SK-N-SH treated with all-trans-retinoic acid at 6 μM for 48 hours (cell line): Measurements from ENCODE around the gene FLVCR1.

Experiments used
- ATAC-seq: fragments of 200-7000 bp; cut with Tn5 transposase; 3 replicates; pipeline ENCODE4 v1.9.1; 2020; ENCODE audit warnings: mild to moderate bottlenecking, moderate library complexity
- ARNTL ChIP-seq: fragments of 450-650 bp; formaldehyde crosslinking; IDR thresholded peaks from 2 replicates; pipeline ENCODE4 v1.5.0; 2020; ENCODE audit warnings: low read depth, mild to moderate bottlenecking, moderate library complexity, borderline replicate concordance
- BACH2 ChIP-seq: fragments of 250-450 bp; sonication (Bioruptor Pico); IDR thresholded peaks from 2 replicates; pipeline ENCODE4 v1.9.0; 2021; ENCODE audit warnings: mild to moderate bottlenecking, borderline replicate concordance
- CREB5 ChIP-seq: fragments of 250-450 bp; sonication (Bioruptor Pico); IDR thresholded peaks from 2 replicates; pipeline ENCODE4 v1.5.1; 2020; ENCODE audit warnings: low read depth, mild to moderate bottlenecking, moderate library complexity
- CSDC2 ChIP-seq: fragments of 250-450 bp; sonication (Bioruptor Pico); IDR thresholded peaks from 2 replicates; pipeline ENCODE4 v1.5.0; 2020; ENCODE audit warnings: mild to moderate bottlenecking, moderate library complexity
- CSRNP3 ChIP-seq: fragments of 250-450 bp; sonication (Bioruptor Pico); IDR thresholded peaks from 2 replicates; pipeline ENCODE4 v1.5.1; 2021; ENCODE audit warnings: mild to moderate bottlenecking, moderate library complexity
- ESRRG ChIP-seq: fragments of 250-450 bp; sonication (Bioruptor Pico); IDR thresholded peaks from 2 replicates; pipeline ENCODE4 v1.6.1; 2021; ENCODE audit warnings: mild to moderate bottlenecking
- GLIS3 ChIP-seq: fragments of 250-450 bp; sonication (Bioruptor Pico); IDR thresholded peaks from 2 replicates; pipeline ENCODE4 v1.5.0; 2020; ENCODE audit warnings: mild to moderate bottlenecking, moderate library complexity
- ISL1 ChIP-seq: fragments of 250-450 bp; sonication (Bioruptor Pico); IDR thresholded peaks from 2 replicates; pipeline ENCODE4 v2.1.2; 2022; ENCODE audit warnings: mild to moderate bottlenecking, moderate library complexity
- OSR1 ChIP-seq: fragments of 250-450 bp; sonication (Bioruptor Pico); IDR thresholded peaks from 2 replicates; pipeline ENCODE4 v1.8.0; 2022; ENCODE audit warnings: moderate library complexity, mild to moderate bottlenecking, inconsistent platforms
- PATZ1 ChIP-seq: fragments of 250-450 bp; sonication (Bioruptor Pico); IDR thresholded peaks from 2 replicates; pipeline ENCODE4 v1.8.0; 2020; ENCODE audit warnings: mild to moderate bottlenecking, moderate library complexity, borderline replicate concordance
- PPARA ChIP-seq: fragments of 250-450 bp; sonication (Bioruptor Pico); IDR thresholded peaks from 2 replicates; pipeline ENCODE4 v1.5.0; 2020; ENCODE audit warnings: mild to moderate bottlenecking, borderline replicate concordance
- RARB ChIP-seq: fragments of 250-450 bp; sonication (Bioruptor Pico); IDR thresholded peaks from 2 replicates; pipeline ENCODE4 v1.8.0; 2021; ENCODE audit warnings: mild to moderate bottlenecking, moderate library complexity
- SNAI2 ChIP-seq: fragments of 250-450 bp; sonication (Bioruptor Pico); IDR thresholded peaks from 2 replicates; pipeline ENCODE4 v1.5.0; 2020; ENCODE audit warnings: mild to moderate bottlenecking, moderate library complexity
- TCF4 ChIP-seq: fragments of 250-450 bp; sonication (Bioruptor Pico); IDR thresholded peaks from 2 replicates; pipeline ENCODE4 v1.8.0; 2021; ENCODE audit warnings: mild to moderate bottlenecking, moderate library complexity, borderline replicate concordance
- TOX ChIP-seq: fragments of 250-450 bp; sonication (Bioruptor Pico); IDR thresholded peaks from 2 replicates; pipeline ENCODE4 v1.8.0; 2021; ENCODE audit warnings: mild to moderate bottlenecking, moderate library complexity, borderline replicate concordance
- TSHZ2 ChIP-seq: fragments of 250-450 bp; sonication (Bioruptor Pico); IDR thresholded peaks from 2 replicates; pipeline ENCODE4 v1.5.0; 2020; ENCODE audit warnings: mild to moderate bottlenecking, moderate library complexity
- ZC3H10 ChIP-seq: fragments of 250-450 bp; sonication (Bioruptor Pico); IDR thresholded peaks from 2 replicates; pipeline ENCODE4 v1.5.1; 2021; ENCODE audit warnings: mild to moderate bottlenecking, moderate library complexity
- ZFP3 ChIP-seq: fragments of 250-450 bp; sonication (Bioruptor Pico); IDR thresholded peaks from 2 replicates; pipeline ENCODE4 v1.5.0; 2020; ENCODE audit warnings: mild to moderate bottlenecking, moderate library complexity
- ZFP30 ChIP-seq: fragments of 450-650 bp; formaldehyde crosslinking; IDR thresholded peaks from 2 replicates; pipeline ENCODE4 v1.5.0; 2022; ENCODE audit warnings: mild to moderate bottlenecking, moderate library complexity
- ZNF565 ChIP-seq: fragments of 450-650 bp; formaldehyde crosslinking; conservative IDR thresholded peaks from 2 replicates; pipeline ENCODE4 v1.5.0; 2020; ENCODE audit warnings: low read depth, mild to moderate bottlenecking, moderate library complexity
- ZNF70 ChIP-seq: fragments of 450-650 bp; formaldehyde crosslinking; IDR thresholded peaks from 2 replicates; pipeline ENCODE4 v1.5.0; 2020; ENCODE audit warnings: mild to moderate bottlenecking, moderate library complexity
- ZNF8 ChIP-seq: fragments of 450-650 bp; formaldehyde crosslinking; IDR thresholded peaks from 2 replicates; pipeline ENCODE4 v1.5.0; 2020; ENCODE audit warnings: mild to moderate bottlenecking, moderate library complexity
- TF ChIP-seq, protein P1 (sequence below): fragments of 250-450 bp; sonication (Bioruptor Pico); IDR thresholded peaks from 2 replicates; pipeline ENCODE4 v1.8.0; 2021; ENCODE audit warnings: low read depth, mild to moderate bottlenecking, moderate library complexity, borderline replicate concordance

The FLVCR1 gene

GRCh38 chr1:212827171-212827776, 30.8 kb upstream of the FLVCR1 start:
- no peak for ATAC-seq
- no peak for TF ChIP-seq OSR1 (CRISPR knock-in tag)
- TF ChIP-seq ZC3H10 (CRISPR knock-in tag), result no peak
- no peak for TF ChIP-seq ZFP3 (CRISPR knock-in tag)
- TF ChIP-seq SNAI2, result no peak
- no peak for TF ChIP-seq TSHZ2
- TF ChIP-seq ZFP30 (CRISPR knock-in tag), result no peak
- no peak for TF ChIP-seq GLIS3 (CRISPR knock-in tag)
- no peak for TF ChIP-seq ISL1 (CRISPR knock-in tag)
- no peak for TF ChIP-seq CREB5
- no peak for TF ChIP-seq TCF4 (CRISPR knock-in tag)
- TF ChIP-seq PATZ1 (CRISPR knock-in tag), result no peak
- TF ChIP-seq ZNF70 (CRISPR knock-in tag), result no peak
- TF ChIP-seq CSDC2 (CRISPR knock-in tag), result no peak
- no peak for TF ChIP-seq ZNF565 (CRISPR knock-in tag)
- TF ChIP-seq RARB (CRISPR knock-in tag), result no peak
- TF ChIP-seq BACH2 (CRISPR knock-in tag), result no peak
- TF ChIP-seq ZNF8 (CRISPR knock-in tag), result no peak

DNA sequence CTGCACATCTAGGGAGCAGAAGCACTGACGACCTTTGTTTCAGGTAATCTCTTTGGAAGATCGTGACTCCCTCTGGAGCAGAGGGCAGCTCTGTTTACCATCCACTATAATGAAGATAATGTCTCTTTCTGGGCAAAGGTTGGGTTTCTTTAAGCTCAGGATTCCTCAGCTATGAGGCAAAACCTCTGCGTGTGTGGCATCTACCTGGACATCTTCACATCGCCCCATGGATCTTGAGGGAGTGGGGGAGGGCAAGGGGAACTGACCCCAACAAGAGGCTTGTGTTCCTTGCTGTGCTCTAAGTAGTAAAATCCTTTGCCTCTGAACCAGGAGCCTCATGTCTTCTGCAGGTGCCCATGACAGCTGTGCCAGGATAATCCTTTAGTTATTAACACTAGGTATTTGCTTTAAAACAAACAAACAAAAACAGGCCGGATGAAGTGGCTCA, 30.2 kb upstream of the FLVCR1 start:
- no peak for ATAC-seq
- TF ChIP-seq, protein P1, sequence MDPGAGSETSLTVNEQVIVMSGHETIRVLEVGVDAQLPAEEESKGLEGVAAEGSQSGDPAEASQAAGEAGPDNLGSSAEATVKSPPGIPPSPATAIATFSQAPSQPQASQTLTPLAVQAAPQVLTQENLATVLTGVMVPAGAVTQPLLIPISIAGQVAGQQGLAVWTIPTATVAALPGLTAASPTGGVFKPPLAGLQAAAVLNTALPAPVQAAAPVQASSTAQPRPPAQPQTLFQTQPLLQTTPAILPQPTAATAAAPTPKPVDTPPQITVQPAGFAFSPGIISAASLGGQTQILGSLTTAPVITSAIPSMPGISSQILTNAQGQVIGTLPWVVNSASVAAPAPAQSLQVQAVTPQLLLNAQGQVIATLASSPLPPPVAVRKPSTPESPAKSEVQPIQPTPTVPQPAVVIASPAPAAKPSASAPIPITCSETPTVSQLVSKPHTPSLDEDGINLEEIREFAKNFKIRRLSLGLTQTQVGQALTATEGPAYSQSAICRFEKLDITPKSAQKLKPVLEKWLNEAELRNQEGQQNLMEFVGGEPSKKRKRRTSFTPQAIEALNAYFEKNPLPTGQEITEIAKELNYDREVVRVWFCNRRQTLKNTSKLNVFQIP (CRISPR knock-in tag), result no peak
- TF ChIP-seq OSR1 (CRISPR knock-in tag) (no peak), SNAI2 (no peak), ISL1 (CRISPR knock-in tag) (no peak), TCF4 (CRISPR knock-in tag) (no peak), CSRNP3 (CRISPR knock-in tag) (no peak), TSHZ2 (no peak), CSDC2 (CRISPR knock-in tag) (no peak), ZC3H10 (CRISPR knock-in tag) (no peak), GLIS3 (CRISPR knock-in tag) (no peak), ZNF70 (CRISPR knock-in tag) (no peak), TOX (no peak), PPARA (CRISPR knock-in tag) (no peak), ZFP30 (CRISPR knock-in tag) (no peak), CREB5 (no peak), PATZ1 (CRISPR knock-in tag) (no peak), ZNF8 (CRISPR knock-in tag) (no peak), ESRRG (CRISPR knock-in tag) (no peak), ARNTL (CRISPR knock-in tag) (no peak), ZFP3 (CRISPR knock-in tag) (no peak)
